MV-4-11 (cell line): Measurements from ENCODE around the gene NET1.
A peak's percentile ranks its signal among the peaks of the same experiment; 100 is the strongest.
"Not testable (repeated sequence)": the region's sequence is repeated elsewhere in the genome, so short reads cannot be mapped to it uniquely, and the experiment has no call there.

Experiments
- DNase-seq: peaks from one replicate; lab custom pipeline; 2025; lab: John Stamatoyannopoulos, UW

NET1 gene, protein sequence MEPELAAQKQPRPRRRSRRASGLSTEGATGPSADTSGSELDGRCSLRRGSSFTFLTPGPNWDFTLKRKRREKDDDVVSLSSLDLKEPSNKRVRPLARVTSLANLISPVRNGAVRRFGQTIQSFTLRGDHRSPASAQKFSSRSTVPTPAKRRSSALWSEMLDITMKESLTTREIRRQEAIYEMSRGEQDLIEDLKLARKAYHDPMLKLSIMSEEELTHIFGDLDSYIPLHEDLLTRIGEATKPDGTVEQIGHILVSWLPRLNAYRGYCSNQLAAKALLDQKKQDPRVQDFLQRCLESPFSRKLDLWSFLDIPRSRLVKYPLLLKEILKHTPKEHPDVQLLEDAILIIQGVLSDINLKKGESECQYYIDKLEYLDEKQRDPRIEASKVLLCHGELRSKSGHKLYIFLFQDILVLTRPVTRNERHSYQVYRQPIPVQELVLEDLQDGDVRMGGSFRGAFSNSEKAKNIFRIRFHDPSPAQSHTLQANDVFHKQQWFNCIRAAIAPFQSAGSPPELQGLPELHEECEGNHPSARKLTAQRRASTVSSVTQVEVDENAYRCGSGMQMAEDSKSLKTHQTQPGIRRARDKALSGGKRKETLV

DNA sequence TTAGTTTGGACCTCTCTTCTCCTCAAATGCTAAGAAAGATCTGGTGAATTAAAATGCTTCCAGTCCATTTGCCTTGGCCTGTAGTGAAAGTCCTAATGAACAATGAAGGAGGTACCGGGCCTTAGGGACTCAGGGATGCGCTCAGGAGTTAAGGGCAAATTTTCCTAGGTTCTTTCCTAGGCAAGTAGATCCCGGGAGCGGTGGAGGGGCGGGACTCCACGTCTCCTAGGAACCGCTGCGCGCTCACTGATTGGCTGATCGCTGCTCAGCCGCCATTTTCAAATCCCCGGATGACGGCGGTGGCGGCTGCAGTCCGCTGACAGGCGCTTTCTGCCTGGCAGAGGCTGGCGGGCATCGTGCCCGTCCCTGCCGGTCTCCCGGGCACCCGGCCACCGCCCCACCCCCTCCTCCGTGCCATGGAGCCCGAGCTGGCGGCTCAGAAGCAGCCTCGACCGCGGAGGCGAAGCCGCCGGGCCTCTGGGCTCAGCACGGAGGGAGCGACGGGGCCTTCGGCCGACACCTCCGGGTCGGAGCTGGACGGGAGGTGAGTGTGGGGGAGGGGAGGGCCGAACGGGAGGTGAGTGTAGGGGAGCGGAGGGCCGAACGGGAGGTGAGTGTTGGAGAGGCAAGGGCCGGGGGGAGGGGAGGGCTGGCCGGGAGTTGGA, at the start of gene NET1:
Gene NET1 (plus strand): TSS at position 281 of the 665 bp plus-strand sequence. CDS start 136 bp downstream, at position 417.
- DNase-seq, result peak; percentile 69

DNA sequence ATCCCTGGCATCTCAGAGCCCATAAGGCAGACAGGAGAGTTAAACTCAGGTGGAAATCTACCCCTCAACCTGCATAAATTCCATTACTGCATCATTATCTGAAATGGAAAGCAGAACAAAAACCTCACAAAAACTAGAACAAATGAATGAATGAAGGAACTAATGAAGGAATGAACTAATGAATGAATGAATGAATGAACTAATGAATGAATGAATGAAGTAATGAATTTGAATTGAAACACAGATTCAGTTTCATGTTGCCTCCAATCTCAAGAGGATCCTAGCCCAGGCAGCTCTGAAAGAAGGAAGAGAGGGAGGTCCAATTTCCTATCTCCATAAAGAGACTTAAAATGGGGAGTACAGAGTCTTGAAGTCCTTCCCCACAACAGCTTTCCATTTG, 49.5 kb upstream of the NET1 start:
- no peak for DNase-seq

- DNase-seq, result no peak
Measured at GRCh38 chr10:5364374-5364773, 48.0 kb upstream of the NET1 start.

DNA sequence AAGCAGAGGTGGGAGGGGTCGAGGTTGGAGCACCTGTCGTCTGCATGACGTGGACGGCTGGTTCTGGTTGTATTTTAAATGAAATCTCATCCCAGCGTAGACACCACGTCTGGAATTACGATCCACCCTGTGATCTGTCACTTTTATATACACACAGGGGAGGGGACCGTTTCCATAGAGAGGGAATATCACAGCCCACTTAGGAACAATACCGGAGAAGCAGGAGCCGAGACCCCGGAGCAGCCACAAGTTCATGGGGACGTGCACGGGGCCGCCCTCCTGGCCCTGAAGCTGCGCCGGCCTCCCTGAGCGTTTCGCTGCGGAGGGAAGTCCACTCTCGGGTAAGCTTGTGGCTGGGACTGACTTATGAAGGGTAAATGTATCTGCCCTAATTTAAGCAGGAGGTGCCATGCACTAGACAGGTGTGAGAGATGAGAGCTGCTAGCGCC, 47.4 kb upstream of the NET1 start, which contains the start of gene UCN3:
Gene UCN3 (plus strand): TSS at position 77 of the 449 bp plus-strand sequence. CDS start 8,755 bp downstream, outside the sequence.
- no peak for DNase-seq

GRCh38 chr10:5365928-5366327, 46.4 kb upstream of the NET1 start:
- DNase-seq, result no peak

DNA sequence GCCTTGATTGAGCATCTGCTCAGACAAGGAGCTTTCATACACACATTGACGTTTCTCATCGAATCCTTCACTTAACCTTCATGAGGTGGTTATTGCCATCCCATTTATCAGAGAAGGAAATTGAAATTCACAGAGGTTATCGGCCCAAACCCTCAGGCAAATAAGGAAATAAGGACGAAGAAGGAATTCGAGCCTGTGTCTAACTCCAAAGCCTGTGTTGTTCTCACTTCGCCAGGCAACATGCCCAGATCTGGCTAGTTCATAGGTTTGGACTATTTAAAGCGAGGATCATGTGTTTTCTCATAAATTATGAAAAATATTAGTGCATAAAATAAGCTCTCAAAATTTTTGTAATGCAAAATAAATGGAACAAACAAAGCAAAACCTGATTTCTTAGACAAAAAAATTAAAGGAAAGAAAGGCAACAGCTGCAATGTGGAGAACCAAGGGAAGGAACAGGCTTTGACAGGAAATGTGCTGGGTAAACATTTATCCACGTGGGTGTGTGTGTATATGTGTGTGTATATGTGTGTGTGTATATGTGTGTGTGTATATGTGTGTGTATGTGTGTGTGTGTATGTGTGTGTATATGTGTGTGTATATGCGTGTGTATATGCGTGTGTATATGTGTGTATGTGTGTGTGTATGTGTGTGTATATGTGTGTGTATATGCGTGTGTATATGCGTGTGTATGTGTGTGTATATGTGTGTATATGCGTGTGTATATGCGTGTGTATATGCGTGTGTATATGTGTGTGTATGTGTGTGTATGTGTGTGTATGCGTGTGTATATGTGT, 42.8 kb upstream of the NET1 start:
- DNase-seq, result no peak

- no peak for DNase-seq
Measured at GRCh38 chr10:5370493-5371352, 41.6 kb upstream of the NET1 start.

DNA sequence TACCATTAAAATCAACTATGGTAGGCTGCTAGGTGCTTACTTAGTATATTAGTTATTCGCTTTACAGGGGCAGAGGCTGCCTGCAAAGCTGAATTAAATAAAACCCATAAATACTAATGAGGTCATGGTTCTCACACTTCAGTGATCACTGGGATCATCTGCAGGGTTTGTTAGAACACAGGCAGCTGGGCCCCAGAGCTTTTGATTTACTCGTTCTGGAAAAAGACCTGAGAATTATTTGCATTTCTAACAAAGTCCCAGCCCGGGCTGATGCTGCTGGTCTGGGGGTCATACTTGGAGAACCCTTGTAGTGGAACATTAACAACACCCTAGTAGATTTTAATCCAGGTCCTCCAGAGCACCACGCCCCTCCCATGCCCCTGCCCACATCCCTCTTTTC, 39.0 kb upstream of the NET1 start:
- no peak for DNase-seq

GRCh38 chr10:5373891-5374611, 38.3 kb upstream of the NET1 start:
- no peak for DNase-seq

- no peak for DNase-seq
Measured at GRCh38 chr10:5376450-5376849, 35.9 kb upstream of the NET1 start.

- DNase-seq, result not testable (repeated sequence)
Measured at GRCh38 chr10:5379202-5379601, 33.2 kb upstream of the NET1 start.

- DNase-seq, result not testable (repeated sequence)
Measured at GRCh38 chr10:5380395-5380794, 32.0 kb upstream of the NET1 start.

DNA sequence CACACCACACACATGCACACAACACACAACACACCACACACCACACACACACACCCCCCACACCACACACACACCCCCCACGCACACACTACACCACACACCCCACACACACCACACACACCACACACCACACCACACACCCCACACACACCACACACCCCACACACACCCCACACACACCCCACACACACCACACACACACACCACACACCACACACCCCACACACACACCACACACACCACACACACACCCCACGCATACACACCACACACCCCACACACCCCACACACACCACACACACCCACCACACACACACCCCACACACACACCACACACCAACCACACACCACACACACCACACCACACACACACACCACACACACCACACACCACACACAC, 31.2 kb upstream of the NET1 start:
- no peak for DNase-seq

DNA sequence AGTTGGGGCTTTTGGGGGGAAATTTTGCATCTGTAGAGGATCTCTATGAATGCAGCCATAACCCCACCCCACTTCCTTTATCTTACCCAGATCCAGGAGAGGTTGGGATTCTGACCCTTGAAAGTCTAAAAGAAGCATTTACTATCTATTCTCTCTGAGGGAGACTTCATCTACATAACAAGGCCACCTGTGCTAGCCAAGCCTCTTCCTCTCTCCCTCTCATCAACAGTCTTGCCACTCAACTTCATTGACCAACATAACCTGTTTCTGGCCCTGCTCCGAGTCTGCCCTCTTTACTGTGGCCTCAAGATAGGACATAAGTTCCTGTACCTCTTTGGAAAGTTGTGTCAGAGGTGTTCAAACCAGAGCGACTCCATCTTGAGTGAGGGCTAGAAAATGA, 27.1 kb upstream of the NET1 start:
- no peak for DNase-seq

GRCh38 chr10:5387169-5387568, 25.2 kb upstream of the NET1 start:
- DNase-seq, result no peak

GRCh38 chr10:5390607-5391205, 21.7 kb upstream of the NET1 start:
- no peak for DNase-seq

GRCh38 chr10:5391790-5392189, 20.6 kb upstream of the NET1 start:
- DNase-seq, result no peak

GRCh38 chr10:5393529-5393928, 18.8 kb upstream of the NET1 start:
- DNase-seq, result no peak

- no peak for DNase-seq
Measured at GRCh38 chr10:5395168-5395567, 17.2 kb upstream of the NET1 start.
